GM23338 (cell line): ENCODE data around the gene CDH8.

Experiments
- CTCF ChIP-seq, 2 experiments: fragments of 200-600 bp in 1 of 2; sonication (generic) in 1 of 2; conservative IDR thresholded peaks; 2 replicates each; pipeline versions ENCODE4 v1.5.1 to v1.6.1; 2016 to 2017; ENCODE audit warnings: antibody characterized with exemption in 2 of 2, low read depth in 2 of 2, mild to moderate bottlenecking in 2 of 2, moderate library complexity in 1 of 2
- EZH2 ChIP-seq: fragments of 200-600 bp; sonication (generic); IDR thresholded peaks from one replicate; pipeline ENCODE4 v1.8.0; 2017; ENCODE audit warnings: antibody characterized with exemption, mild to moderate bottlenecking, low read depth; ENCODE audit not compliant: unreplicated experiment
- NANOG ChIP-seq: IDR thresholded peaks from 2 replicates; pipeline ENCODE4 v1.6.1; 2016; ENCODE audit warnings: antibody characterized with exemption, borderline replicate concordance
- POLR2AphosphoS5 ChIP-seq: IDR thresholded peaks from 2 replicates; pipeline ENCODE4 v1.6.1; 2016; ENCODE audit warnings: antibody characterized with exemption, low read depth

GRCh38 chr16:61944004-61944403, 92.2 kb downstream of the CDH8 start:
- TF ChIP-seq CTCF (conservative IDR thresholded peaks at IDR 0.05; ENCODE audit: low read depth in 2 of 2), result no peak
- TF ChIP-seq NANOG, result no peak
- TF ChIP-seq POLR2AphosphoS5, result no peak
- TF ChIP-seq EZH2, result no peak
